Measurements from ENCODE around the gene TRIM33.

GRCh38 chr1:114485286-114485685 lies 25.7 kb downstream of the TRIM33 start:
- TF ChIP-seq EZH2 (IDR thresholded peaks at IDR 0.05; ENCODE audit: low read depth, unreplicated experiment) (no peak), CTCF (conservative IDR thresholded peaks at IDR 0.05; ENCODE audit: low read depth in 2 of 2) (no peak)

Measured in GM23338 (cell line).